HCT116 (cell line): Measurements from ENCODE around the gene SLC1A1. TPM values are rescaled to one million over a fixed set of nuclear protein-coding genes. Genes with fewer than 3 reads are reported as not detected.

ENCODE experiments used
- ATAC-seq: fragments of 200-7000 bp; cut with Tn5 transposase; 2 replicates; pipeline ENCODE4 v1.9.1; 2020; ENCODE audit warnings: mild to moderate bottlenecking, moderate library complexity
- BruUV-seq: library from RNA; stranded (reverse); fragments of 400-500 nt; replicated peaks from 2 replicates; lab custom pipeline; 2021; lab: Mats Ljungman, UMichigan
- CTCF ChIA-PET: fragments of 300-600 bp; sonication (Branson Sonifier 250); formaldehyde crosslinking; loops from one replicate; lab custom pipeline; 2021; ENCODE audit warnings: antibody characterized with exemption; lab: Charles Lee
- POLR2A ChIA-PET: fragments of 300-600, 350-600 bp; sonication (Branson Sonifier 250); formaldehyde crosslinking; loops from one replicate; lab custom pipeline; 2021; ENCODE audit warnings: antibody characterized with exemption; lab: Charles Lee
- RAD21 ChIA-PET, 2 experiments: fragments of 300-600 bp; sonication (Branson Sonifier 250); formaldehyde crosslinking; loops; one replicate each; lab custom pipeline; 2023; ENCODE audit warnings: low total read pairs in 2 of 2; ENCODE audit not compliant: uncharacterized antibody in 2 of 2, unreplicated experiment in 2 of 2, low non-redundant PET in 1 of 2; lab: Charles Lee
- DNase-seq: peaks from one replicate; pipeline ENCODE4 v3.0.0-alpha.2; 2010; ENCODE audit warnings: low read depth, low spot score
- H2AFZ ChIP-seq: fragments of 200-600 bp; shearing (Covaris generic), sonication (generic); 2 replicates; pipeline ENCODE4 v1.6.1; 2017; ENCODE audit warnings: low read depth, mixed run types, mixed read lengths, antibody characterized with exemption, low read length; ENCODE audit not compliant: poor library complexity, severe bottlenecking
- H3K27ac ChIP-seq: 2 replicates; pipeline ENCODE4 v1.5.1; 2012; ENCODE audit warnings: low read depth, low read length
- H3K27me3 ChIP-seq: fragments of 200-600 bp; sonication (generic); 2 replicates; pipeline ENCODE4 v1.6.1; 2016; ENCODE audit warnings: mixed run types, low read length, mixed read lengths; ENCODE audit not compliant: insufficient read depth
- H3K36me3 ChIP-seq, 2 experiments: fragments of 200-500 bp in 1 of 2; fragments of 200-600 bp in 1 of 2; sonication (Bioruptor generic) in 1 of 2; sonication (generic) in 1 of 2; 2 replicates each; pipeline versions ENCODE4 v1.5.1 to v1.6.1; 2014 to 2016; ENCODE audit warnings: low read length in 2 of 2, inconsistent platforms in 1 of 2, mixed read lengths in 1 of 2, mixed run types in 1 of 2; ENCODE audit not compliant: insufficient read depth in 2 of 2, control insufficient read depth in 1 of 2
- H3K4me1 ChIP-seq, 2 experiments: fragments of 200-600 bp in 1 of 2; sonication (generic) in 1 of 2; 2 replicates each; pipeline versions ENCODE4 v1.5.1 to v1.6.1; 2012 to 2017; ENCODE audit warnings: low read length in 2 of 2, inconsistent platforms in 1 of 2, mild to moderate bottlenecking in 1 of 2, mixed read lengths in 1 of 2, mixed run types in 1 of 2, moderate library complexity in 1 of 2; ENCODE audit not compliant: insufficient read depth in 2 of 2, control insufficient read depth in 1 of 2
- H3K4me2 ChIP-seq: fragments of 200-600 bp; sonication (generic); 2 replicates; pipeline ENCODE4 v1.6.1; 2017; ENCODE audit warnings: mixed run types, low read length, mixed read lengths
- H3K4me3 ChIP-seq, 2 experiments: fragments of 200-600 bp in 1 of 2; sonication (generic) in 1 of 2; replicated peaks in 1 of 2; 2 replicates each; pipeline ENCODE4 v1.5.1; 2011 to 2016; ENCODE audit warnings: low read length in 2 of 2, control low read depth in 1 of 2, low read depth in 1 of 2, mild to moderate bottlenecking in 1 of 2, mixed read lengths in 1 of 2, mixed run types in 1 of 2
- H3K79me2 ChIP-seq: fragments of 200-600 bp; sonication (generic); 2 replicates; pipeline ENCODE4 v1.6.1; 2017; ENCODE audit warnings: mild to moderate bottlenecking, mixed run types, low read length, moderate library complexity, mixed read lengths; ENCODE audit not compliant: insufficient read depth
- H3K9ac ChIP-seq: fragments of 200-600 bp; sonication (generic); 2 replicates; pipeline ENCODE4 v1.6.1; 2016; ENCODE audit warnings: low read length, mixed read lengths
- H3K9me2 ChIP-seq: fragments of 200-600 bp; sonication (generic), shearing (Covaris generic); 2 replicates; pipeline ENCODE4 v1.6.1; 2017; ENCODE audit warnings: mixed run types, mild to moderate bottlenecking, moderate library complexity; ENCODE audit not compliant: insufficient read depth
- H3K9me3 ChIP-seq, 2 experiments: fragments of 200-500 bp in 1 of 2; fragments of 200-600 bp in 1 of 2; sonication (Bioruptor generic) in 1 of 2; sonication (generic) in 1 of 2; 2 replicates each; pipeline ENCODE4 v1.6.1; 2014 to 2017; ENCODE audit warnings: low read length in 2 of 2, mixed read lengths in 2 of 2, inconsistent platforms in 1 of 2, low read depth in 1 of 2, mild to moderate bottlenecking in 1 of 2, mixed run types in 1 of 2, moderate library complexity in 1 of 2; ENCODE audit not compliant: control insufficient read depth in 1 of 2, insufficient read depth in 1 of 2
- H4K20me1 ChIP-seq: fragments of 200-600 bp; sonication (generic), shearing (Covaris generic); 2 replicates; pipeline ENCODE4 v1.6.1; 2017; ENCODE audit warnings: mixed run types, mild to moderate bottlenecking, moderate library complexity; ENCODE audit not compliant: insufficient read depth
- CBX3 ChIP-seq: IDR thresholded peaks from 2 replicates; pipeline ENCODE4 v1.6.1; 2012; ENCODE audit warnings: low read depth
- CTCF ChIP-seq, 3 experiments: fragments of 200-600 bp in 1 of 3; sonication (generic) in 1 of 3; IDR thresholded peaks in 2 of 3; conservative IDR thresholded peaks in 1 of 3; 2 replicates each; pipeline ENCODE4 v1.5.1; 2012 to 2017; ENCODE audit warnings: low read depth in 2 of 3, low read length in 2 of 3, antibody characterized with exemption in 1 of 3, borderline replicate concordance in 1 of 3, control low read depth in 1 of 3, mild to moderate bottlenecking in 1 of 3, mixed read lengths in 1 of 3, mixed run types in 1 of 3, moderate library complexity in 1 of 3; ENCODE audit not compliant: insufficient read depth in 1 of 3
- EGR1 ChIP-seq: IDR thresholded peaks from 2 replicates; pipeline ENCODE4 v1.6.1; 2012; ENCODE audit warnings: low read depth
- EZH2 ChIP-seq: fragments of 200-600 bp; sonication (generic); IDR thresholded peaks from 2 replicates; pipeline ENCODE4 v1.6.1; 2017; ENCODE audit warnings: antibody characterized with exemption, mixed run types
- EZH2phosphoT487 ChIP-seq: fragments of 200-600 bp; IDR thresholded peaks from 2 replicates; pipeline ENCODE4 v1.6.1; 2018; ENCODE audit warnings: antibody characterized with exemption, borderline replicate concordance
- SP1 ChIP-seq: IDR thresholded peaks from 2 replicates; pipeline ENCODE4 v1.6.1; 2012; ENCODE audit warnings: low read depth
- SRF ChIP-seq: IDR thresholded peaks from 2 replicates; pipeline ENCODE4 v1.6.1; 2012; ENCODE audit warnings: low read depth
- TCF7L2 ChIP-seq: IDR thresholded peaks from 2 replicates; pipeline ENCODE4 v1.7.0; 2011; ENCODE audit warnings: borderline replicate concordance, inconsistent platforms; ENCODE audit not compliant: insufficient read depth, insufficient read length; ENCODE audit errors: extremely low read depth
- intact Hi-C: fragments of 100-400 bp; cut with micrococcal nuclease; formaldehyde crosslinking; loops from 2 replicates; pipeline ENCODE4 v1.10.0; 2022
- total RNA-seq: library from RNA; stranded (reverse); gene quantifications from one replicate; pipeline ENCODE4 v1.2.1, GENCODE V29; 2021; ENCODE audit not compliant: unreplicated experiment
- TF ChIP-seq, protein P1 (sequence below): IDR thresholded peaks from 2 replicates; pipeline ENCODE4 v1.6.1; 2011; ENCODE audit warnings: mild to moderate bottlenecking, low read length, moderate library complexity; ENCODE audit not compliant: insufficient replicate concordance; ENCODE audit errors: extremely low read depth
- TF ChIP-seq, protein P2 (sequence below): IDR thresholded peaks from 2 replicates; pipeline ENCODE4 v1.6.1; 2012

SLC1A1 gene
- total RNA-seq, 1 experiment from 2014 or later, result 6.8 TPM

DNA sequence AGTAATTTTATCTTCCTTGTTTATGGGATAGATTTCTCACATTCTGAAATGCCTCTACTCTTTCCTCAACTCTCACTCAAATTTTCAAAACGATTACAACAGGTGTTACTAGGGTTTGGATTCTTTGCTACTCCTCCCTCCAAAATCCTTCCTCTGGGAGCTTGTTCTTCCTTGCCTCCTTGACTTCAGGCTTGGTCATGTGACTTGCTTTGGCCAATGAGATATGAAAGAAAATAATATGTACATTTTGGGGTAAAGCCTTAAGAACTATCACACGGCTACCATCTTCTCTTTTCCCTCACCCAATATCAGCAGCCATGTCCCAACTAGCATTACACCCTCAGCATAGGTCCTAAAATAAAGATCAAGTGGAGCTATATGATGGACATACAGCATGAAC is 28.8 kb upstream of the SLC1A1 start:
- no peaks in the 10 kb centered on the region for H3K9me3 ChIP-seq
- CTCF ChIA-PET, result no interaction called here
- TF ChIP-seq SP1 (no peak), SRF (no peak), EZH2phosphoT487 (no peak), TCF7L2 (no peak), EGR1 (no peak), CTCF (IDR thresholded peaks at IDR 0.05 in 2 of 3, conservative IDR thresholded peaks at IDR 0.05 in 1 of 3; ENCODE audit: borderline replicate concordance in 1 of 3, insufficient read depth in 1 of 3, low read depth in 2 of 3, low read length in 2 of 3) (no peak), CBX3 (no peak), EZH2 (no peak)
- TF ChIP-seq, protein P1, sequence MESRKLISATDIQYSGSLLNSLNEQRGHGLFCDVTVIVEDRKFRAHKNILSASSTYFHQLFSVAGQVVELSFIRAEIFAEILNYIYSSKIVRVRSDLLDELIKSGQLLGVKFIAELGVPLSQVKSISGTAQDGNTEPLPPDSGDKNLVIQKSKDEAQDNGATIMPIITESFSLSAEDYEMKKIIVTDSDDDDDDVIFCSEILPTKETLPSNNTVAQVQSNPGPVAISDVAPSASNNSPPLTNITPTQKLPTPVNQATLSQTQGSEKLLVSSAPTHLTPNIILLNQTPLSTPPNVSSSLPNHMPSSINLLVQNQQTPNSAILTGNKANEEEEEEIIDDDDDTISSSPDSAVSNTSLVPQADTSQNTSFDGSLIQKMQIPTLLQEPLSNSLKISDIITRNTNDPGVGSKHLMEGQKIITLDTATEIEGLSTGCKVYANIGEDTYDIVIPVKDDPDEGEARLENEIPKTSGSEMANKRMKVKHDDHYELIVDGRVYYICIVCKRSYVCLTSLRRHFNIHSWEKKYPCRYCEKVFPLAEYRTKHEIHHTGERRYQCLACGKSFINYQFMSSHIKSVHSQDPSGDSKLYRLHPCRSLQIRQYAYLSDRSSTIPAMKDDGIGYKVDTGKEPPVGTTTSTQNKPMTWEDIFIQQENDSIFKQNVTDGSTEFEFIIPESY, result no peak
- TF ChIP-seq, protein P2, sequence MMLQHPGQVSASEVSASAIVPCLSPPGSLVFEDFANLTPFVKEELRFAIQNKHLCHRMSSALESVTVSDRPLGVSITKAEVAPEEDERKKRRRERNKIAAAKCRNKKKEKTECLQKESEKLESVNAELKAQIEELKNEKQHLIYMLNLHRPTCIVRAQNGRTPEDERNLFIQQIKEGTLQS, result no peak
- TF ChIP-seq, all 23 proteins: peak for 0
- no peaks in the 10 kb centered on the region for H3K9me2 ChIP-seq
- no peaks in the 10 kb centered on the region for H4K20me1 ChIP-seq
- BruUV-seq, result no TSS peak
- no peak overlapping the region for H2AFZ ChIP-seq
- H3K9ac ChIP-seq, result no peak overlapping the region
- POLR2A ChIA-PET, result no interaction called here
- intact Hi-C loops, result no loop called here
- H3K27me3 ChIP-seq, result no peaks in the 10 kb centered on the region
- ATAC-seq, result no peak
- no peak for DNase-seq
- no peak overlapping the region for H3K4me2 ChIP-seq
- H3K79me2 ChIP-seq, result no peaks in the 10 kb centered on the region
- no peaks in the 10 kb centered on the region for H3K4me1 ChIP-seq
- H3K4me3 ChIP-seq, result no peak overlapping the region
- no peaks in the 10 kb centered on the region for H3K36me3 ChIP-seq
- RAD21 ChIA-PET, result no interaction called here
- no peak overlapping the region for H3K27ac ChIP-seq
